ENCODE results near the gene VEPH1. TPM values are rescaled to one million over a fixed set of nuclear protein-coding genes. Genes with fewer than 3 reads are reported as not detected.

VEPH1 gene
- total and polyA plus RNA-seq, 9 of the 15 experiments (the other 6 are each of a cell fraction or from before 2014, with no cell fraction given), result 4.5 to 15.6 (median 5.8) TPM

- TF ChIP-seq ZNF644 (tag; IDR thresholded peaks at IDR 0.05; ENCODE audit: low read depth) (no peak), REST (IDR thresholded peaks at IDR 0.05; ENCODE audit: borderline replicate concordance) (peak; percentile 75), REST (CRISPR knock-in tag; IDR thresholded peaks at IDR 0.05; ENCODE audit: low read depth) (no peak), BHLHE40 (IDR thresholded peaks at IDR 0.05; ENCODE audit: low read length) (no peak), MTF1 (CRISPR knock-in tag; IDR thresholded peaks at IDR 0.05; ENCODE audit: borderline replicate concordance) (no peak), ZNF140 (CRISPR knock-in tag; IDR thresholded peaks at IDR 0.05) (no peak)
- TF ChIP-seq, protein P1, sequence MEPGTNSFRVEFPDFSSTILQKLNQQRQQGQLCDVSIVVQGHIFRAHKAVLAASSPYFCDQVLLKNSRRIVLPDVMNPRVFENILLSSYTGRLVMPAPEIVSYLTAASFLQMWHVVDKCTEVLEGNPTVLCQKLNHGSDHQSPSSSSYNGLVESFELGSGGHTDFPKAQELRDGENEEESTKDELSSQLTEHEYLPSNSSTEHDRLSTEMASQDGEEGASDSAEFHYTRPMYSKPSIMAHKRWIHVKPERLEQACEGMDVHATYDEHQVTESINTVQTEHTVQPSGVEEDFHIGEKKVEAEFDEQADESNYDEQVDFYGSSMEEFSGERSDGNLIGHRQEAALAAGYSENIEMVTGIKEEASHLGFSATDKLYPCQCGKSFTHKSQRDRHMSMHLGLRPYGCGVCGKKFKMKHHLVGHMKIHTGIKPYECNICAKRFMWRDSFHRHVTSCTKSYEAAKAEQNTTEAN (CRISPR knock-in tag; IDR thresholded peaks at IDR 0.05), result no peak
Observed at GRCh38 chr3:157239082-157239704, 264.0 kb downstream of the VEPH1 start (continued).
